ENCODE results near the gene PAFAH1B2. TPM values are rescaled to one million over a fixed set of nuclear protein-coding genes. Genes with fewer than 3 reads are reported as not detected.
"Not testable (repeated sequence)": the region's sequence is repeated elsewhere in the genome, so short reads cannot be mapped to it uniquely, and the experiment has no call there.

The PAFAH1B2 gene
- total RNA-seq, 2 experiments from 2014 or later = 48.4 to 52.1 TPM

DNA sequence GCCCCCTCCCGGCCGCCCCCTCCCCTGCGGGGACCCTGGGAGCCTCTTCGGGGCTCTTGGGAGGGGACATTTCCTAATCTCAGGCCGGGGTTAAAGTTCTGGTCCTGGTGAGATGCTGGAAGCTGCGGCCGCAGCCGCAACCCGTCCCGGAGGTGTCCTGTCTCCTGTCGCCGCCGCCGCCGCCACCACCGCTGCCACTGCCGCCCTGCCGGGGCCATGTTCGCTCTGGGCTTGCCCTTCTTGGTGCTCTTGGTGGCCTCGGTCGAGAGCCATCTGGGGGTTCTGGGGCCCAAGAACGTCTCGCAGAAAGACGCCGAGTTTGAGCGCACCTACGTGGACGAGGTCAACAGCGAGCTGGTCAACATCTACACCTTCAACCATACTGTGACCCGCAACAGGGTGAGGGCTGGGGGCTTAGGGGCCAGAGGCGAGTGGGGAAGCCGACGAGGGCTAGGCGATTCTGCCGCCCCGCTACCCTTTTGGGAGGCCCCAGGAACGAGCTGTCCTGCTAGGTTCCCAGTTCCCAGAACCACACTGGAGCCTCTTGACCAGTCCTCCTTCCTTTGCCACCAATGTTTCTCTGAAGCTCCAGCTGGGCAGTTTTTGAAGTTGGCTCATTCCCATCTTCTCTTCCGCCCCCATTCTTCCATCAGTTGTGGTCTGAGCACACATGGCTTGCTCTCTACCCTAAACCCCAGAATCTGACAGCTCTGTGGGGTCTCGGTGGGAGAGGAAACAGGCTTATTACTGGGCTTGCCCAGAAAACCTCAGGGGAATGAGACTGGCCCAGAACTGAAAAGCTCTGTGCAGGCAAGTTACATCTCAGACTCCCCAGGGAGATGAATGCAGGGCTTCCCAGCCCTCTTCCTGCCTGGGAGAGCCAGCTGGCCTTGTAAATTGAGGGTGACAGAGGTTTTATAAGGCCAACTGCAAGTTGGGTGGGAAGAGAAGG is 35.2 kb downstream of the PAFAH1B2 start:
- H3K36me3 Mint-ChIP-seq (ENCODE audit: low read depth) = peaks cover 2% of the 10 kb centered on the region
- H3K9me3 Mint-ChIP-seq = no peaks in the 10 kb centered on the region
- peak; percentile 59 for DNase-seq
- POLR2A ChIA-PET = interaction anchor here (0.5 kb wide), 1 partner anchor 33 kb away, joined by 3 read pairs; no protein-coding TSS in a partner anchor
- no peaks in the 10 kb centered on the region for H3K27me3 Mint-ChIP-seq
- CTCF ChIA-PET = interaction anchor here (0.5 to 4.5 kb wide), 13 partner anchors 9 to 343 kb away, joined by 3 to 15 read pairs (median 5); partner anchors contain the start of gene PCSK7
- peak overlapping the region; percentile 91 for H3K4me3 Mint-ChIP-seq
- H3K27ac Mint-ChIP-seq = peak overlapping the region; percentile 86
- H3K4me1 Mint-ChIP-seq = peaks cover 29% of the 10 kb centered on the region

DNA sequence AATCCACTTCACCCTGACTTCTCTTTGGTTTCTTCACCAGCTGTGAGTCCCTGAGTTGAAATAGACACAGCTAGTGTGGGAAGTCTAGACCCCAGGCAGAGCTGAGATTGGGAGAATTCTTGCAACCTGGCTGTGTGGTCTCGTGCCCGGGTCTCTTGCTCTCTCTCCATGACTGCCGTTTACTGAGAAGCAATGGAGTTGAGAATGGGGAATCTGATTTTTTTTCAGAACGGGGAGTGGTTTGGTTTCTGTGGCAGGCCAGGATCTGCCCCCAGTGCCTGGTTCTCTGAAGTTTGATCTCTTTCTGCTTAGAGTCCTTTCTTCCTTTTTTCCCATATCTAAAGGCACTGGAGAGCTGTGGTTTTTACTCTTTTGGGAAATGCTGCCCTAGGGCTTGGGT is 35.9 kb downstream of the PAFAH1B2 start:
- DNase-seq = no peak
- CTCF ChIA-PET = interaction anchor here (0.6 to 4.5 kb wide), 14 partner anchors 7 to 375 kb away, joined by 3 to 15 read pairs (median 4); partner anchors contain the start of gene PCSK7
- no peaks in the 10 kb centered on the region for H3K27me3 Mint-ChIP-seq
- no peak overlapping the region for H3K27ac Mint-ChIP-seq
- POLR2A ChIA-PET = no interaction called here
- peaks cover 2% of the 10 kb centered on the region for H3K36me3 Mint-ChIP-seq (ENCODE audit: low read depth)
- H3K4me3 Mint-ChIP-seq = peak overlapping the region; percentile 91
- no peaks in the 10 kb centered on the region for H3K9me3 Mint-ChIP-seq
- H3K4me1 Mint-ChIP-seq = peaks cover 29% of the 10 kb centered on the region

- Mint-ChIP-seq H3K27ac (peak overlapping the region; percentile 28), H3K9me3 (no peaks in the 10 kb centered on the region), H3K27me3 (no peaks in the 10 kb centered on the region), H3K4me3 (peak overlapping the region; percentile 91), H3K36me3 (ENCODE audit: low read depth) (peaks cover 2% of the 10 kb centered on the region), H3K4me1 (peaks cover 29% of the 10 kb centered on the region)
- ChIA-PET CTCF (interaction anchor here (0.8 to 4.5 kb wide), 18 partner anchors 8 to 438 kb away, joined by 3 to 15 read pairs (median 4); partner anchors contain the start of gene PAFAH1B2), POLR2A (no interaction called here)
- peak; percentile 71 for DNase-seq
Observed at GRCh38 chr11:117180661-117181585, 36.8 kb downstream of the PAFAH1B2 start.

DNA sequence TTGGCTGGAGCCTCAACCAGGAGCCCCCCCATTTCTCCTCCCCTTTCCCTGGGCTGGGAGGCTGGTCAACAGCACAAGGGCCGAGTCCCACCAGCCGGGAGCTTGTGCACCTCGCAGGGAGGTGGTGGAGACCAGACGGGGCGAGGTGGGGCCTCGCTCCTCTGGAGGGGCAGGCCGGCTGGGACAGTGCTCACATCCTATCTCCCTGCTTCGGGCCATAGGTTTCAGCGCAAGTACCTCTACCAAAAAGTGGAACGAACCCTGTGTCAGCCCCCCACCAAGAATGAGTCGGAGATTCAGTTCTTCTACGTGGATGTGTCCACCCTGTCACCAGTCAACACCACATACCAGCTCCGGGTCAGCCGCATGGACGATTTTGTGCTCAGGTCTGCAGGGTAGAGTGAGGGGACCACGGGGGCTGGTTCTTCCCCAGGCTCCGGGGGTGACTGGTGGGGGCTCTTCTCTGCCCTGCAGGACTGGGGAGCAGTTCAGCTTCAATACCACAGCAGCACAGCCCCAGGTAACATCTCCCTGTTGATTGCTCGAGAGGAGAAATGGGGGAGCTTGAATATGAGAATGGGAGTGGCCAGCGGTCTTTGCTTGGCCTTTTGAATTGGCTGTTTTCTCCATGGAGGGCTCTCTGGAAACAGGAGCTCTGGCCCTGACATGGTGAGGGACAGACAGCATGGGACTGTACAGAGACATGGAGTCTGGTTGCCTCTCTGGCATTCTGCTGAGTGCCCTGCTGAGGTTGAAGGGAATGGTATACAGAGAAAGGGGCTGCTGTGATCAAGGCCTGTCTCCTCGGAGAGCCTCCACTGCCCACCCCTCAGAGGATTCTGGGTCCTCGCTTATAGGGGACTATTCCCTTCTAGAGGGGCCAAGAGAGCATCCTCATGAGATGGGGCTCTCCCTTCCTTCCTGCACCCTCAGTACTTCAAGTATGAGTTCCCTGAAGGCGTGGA is 37.8 kb downstream of the PAFAH1B2 start:
- Mint-ChIP-seq H3K27ac (no peak overlapping the region), H3K36me3 (ENCODE audit: low read depth) (peaks cover 2% of the 10 kb centered on the region), H3K9me3 (no peaks in the 10 kb centered on the region), H3K4me3 (no peak overlapping the region), H3K4me1 (peaks cover 29% of the 10 kb centered on the region), H3K27me3 (no peaks in the 10 kb centered on the region)
- POLR2A ChIA-PET = no interaction called here
- no peak for DNase-seq
- CTCF ChIA-PET = interaction anchor here (0.8 to 4.5 kb wide), 10 partner anchors 9 to 439 kb away, joined by 3 to 15 read pairs (median 4); partner anchors contain the start of gene PAFAH1B2

DNA sequence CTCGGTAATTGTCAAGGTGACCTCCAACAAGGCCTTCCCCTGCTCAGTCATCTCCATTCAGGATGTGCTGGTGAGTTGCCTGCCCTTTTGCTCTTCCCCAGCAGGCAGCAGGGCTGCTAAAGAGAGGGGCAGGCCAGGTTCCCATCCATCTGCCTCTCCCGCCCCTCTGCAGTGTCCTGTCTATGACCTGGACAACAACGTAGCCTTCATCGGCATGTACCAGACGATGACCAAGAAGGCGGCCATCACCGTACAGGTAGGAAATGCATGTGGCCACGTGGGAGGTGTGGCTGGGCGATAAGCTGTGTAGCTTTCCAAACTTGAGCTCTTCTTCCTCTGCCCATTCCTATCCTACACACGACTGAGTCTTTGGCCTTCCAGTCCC is 38.5 kb downstream of the PAFAH1B2 start:
- no peaks in the 10 kb centered on the region for H3K9me3 Mint-ChIP-seq
- no peak overlapping the region for H3K4me3 Mint-ChIP-seq
- H3K36me3 Mint-ChIP-seq (ENCODE audit: low read depth) = peaks cover 5% of the 10 kb centered on the region
- ChIA-PET CTCF (interaction anchor here (1.3 to 4.5 kb wide), 4 partner anchors 10 to 20 kb away, joined by 3 to 15 read pairs (median 9); no protein-coding TSS in a partner anchor), POLR2A (no interaction called here)
- H3K27ac Mint-ChIP-seq = no peak overlapping the region
- H3K27me3 Mint-ChIP-seq = no peaks in the 10 kb centered on the region
- DNase-seq = no peak
- peaks cover 29% of the 10 kb centered on the region for H3K4me1 Mint-ChIP-seq

DNA sequence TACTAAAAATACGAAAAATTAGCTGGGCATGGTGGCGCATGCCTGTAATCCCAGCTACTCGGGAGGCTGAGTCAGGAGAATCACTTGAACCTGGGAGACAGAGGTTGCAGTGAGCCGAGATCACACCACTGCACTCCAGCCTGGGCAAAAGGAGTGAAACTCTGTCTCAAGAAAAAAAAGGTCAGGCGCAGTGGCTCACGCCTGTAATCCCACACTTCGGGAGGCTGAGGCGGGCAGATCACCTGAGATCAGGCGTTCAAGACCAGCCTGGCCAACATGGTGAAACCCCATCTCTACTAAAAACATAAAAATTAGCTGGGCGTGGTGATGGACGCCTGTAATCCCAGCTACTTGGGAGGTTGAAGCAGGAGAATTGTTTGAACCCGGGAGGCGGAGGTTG is 39.1 kb downstream of the PAFAH1B2 start:
- DNase-seq; H3K27ac Mint-ChIP-seq; H3K36me3 Mint-ChIP-seq (ENCODE audit: low read depth); H3K4me3 Mint-ChIP-seq; POLR2A ChIA-PET; H3K9me3 Mint-ChIP-seq; H3K27me3 Mint-ChIP-seq: not testable (repeated sequence)
- CTCF ChIA-PET = interaction anchor here (1.3 to 4.2 kb wide), 2 partner anchors 11 to 20 kb away, joined by 3 to 15 read pairs; no protein-coding TSS in a partner anchor
- H3K4me1 Mint-ChIP-seq = peaks cover 23% of the 10 kb centered on the region

DNA sequence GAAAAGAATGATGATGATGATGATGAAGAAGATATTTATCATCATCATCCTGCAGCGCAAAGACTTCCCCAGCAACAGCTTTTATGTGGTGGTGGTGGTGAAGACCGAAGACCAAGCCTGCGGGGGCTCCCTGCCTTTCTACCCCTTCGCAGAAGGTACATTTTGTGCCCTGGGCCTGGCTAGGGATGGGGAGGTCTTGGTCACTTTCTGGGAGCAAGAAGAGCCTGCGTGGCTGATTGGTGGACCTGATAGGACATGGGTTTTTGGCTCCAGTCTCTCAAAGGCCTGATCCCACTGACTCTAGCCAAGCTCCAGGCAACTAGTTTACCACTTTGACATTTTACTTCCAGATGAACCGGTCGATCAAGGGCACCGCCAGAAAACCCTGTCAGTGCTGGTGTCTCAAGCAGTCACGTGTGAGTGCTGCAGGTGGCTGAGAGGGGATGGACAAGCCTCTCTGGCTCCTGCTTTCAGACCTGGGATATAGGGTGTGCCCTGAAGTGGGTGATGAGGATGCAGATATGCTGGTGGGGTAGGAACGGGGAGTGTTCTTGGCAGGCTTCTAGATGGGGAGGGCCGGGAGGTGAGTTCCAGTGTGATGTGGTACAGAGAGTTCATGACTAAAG is 39.8 kb downstream of the PAFAH1B2 start:
- ChIA-PET CTCF (no interaction called here), POLR2A (no interaction called here)
- H3K9me3 Mint-ChIP-seq = no peaks in the 10 kb centered on the region
- H3K4me1 Mint-ChIP-seq = peaks cover 19% of the 10 kb centered on the region
- H3K4me3 Mint-ChIP-seq = no peak overlapping the region
- no peak overlapping the region for H3K27ac Mint-ChIP-seq
- DNase-seq = no peak
- no peaks in the 10 kb centered on the region for H3K27me3 Mint-ChIP-seq
- H3K36me3 Mint-ChIP-seq (ENCODE audit: low read depth) = peaks cover 5% of the 10 kb centered on the region

DNA sequence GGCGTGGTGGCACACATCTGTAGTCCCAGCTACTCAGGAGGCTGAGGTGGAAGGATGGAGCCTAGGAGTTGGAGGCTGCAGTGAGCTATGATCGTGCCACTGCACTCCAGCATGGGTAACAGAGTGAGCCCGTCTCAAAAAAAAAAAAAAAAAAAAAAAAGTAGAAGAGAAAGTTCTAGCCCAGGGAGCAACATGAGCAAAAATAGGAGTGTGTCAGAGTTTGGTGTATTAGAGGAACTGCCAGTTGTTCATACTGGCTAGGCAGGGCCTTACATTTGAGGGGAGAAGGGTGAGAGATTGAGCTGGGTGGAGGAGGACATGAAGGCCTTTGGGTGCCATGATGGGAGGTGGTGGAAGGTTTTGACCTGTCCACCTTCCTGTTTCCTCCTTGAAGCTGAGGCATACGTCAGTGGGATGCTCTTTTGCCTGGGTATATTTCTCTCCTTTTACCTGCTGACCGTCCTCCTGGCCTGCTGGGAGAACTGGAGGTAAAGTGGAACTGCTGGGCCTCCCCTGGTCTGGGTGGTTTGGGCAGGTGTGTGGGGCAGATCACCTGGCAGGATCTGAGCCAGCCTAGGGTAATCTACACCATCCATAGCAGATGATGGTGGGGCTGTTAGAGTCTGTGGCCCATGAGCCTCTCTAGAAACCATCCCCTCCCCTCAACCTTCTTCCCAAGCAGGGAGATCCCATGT is 41.8 kb downstream of the PAFAH1B2 start:
- no peak for DNase-seq
- ChIA-PET CTCF (interaction anchor here (1.1 to 1.3 kb wide), 2 partner anchors 10 to 46 kb away, joined by 3 read pairs; partner anchors contain the start of gene PCSK7), POLR2A (no interaction called here)
- peaks cover 5% of the 10 kb centered on the region for H3K36me3 Mint-ChIP-seq (ENCODE audit: low read depth)
- H3K9me3 Mint-ChIP-seq = no peaks in the 10 kb centered on the region
- no peak overlapping the region for H3K4me3 Mint-ChIP-seq
- peaks cover 5% of the 10 kb centered on the region for H3K4me1 Mint-ChIP-seq
- no peaks in the 10 kb centered on the region for H3K27me3 Mint-ChIP-seq
- peak overlapping the region; percentile 7 for H3K27ac Mint-ChIP-seq

DNA sequence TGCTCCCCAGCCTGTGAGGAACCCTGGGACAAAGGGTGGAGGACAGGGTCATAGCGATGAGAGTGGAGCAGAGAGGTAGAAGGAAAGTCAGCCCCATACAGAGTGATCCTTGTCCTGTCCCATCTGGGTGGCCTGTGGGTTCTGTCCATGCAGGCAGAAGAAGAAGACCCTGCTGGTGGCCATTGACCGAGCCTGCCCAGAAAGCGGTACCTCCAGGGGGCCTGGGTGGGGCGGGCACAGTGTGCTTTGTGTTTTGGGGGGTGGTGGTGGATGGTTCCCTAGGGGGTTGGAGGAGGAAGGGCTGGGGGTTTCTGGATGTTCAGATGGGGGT is 42.3 kb downstream of the PAFAH1B2 start:
- Mint-ChIP-seq H3K4me1 (no peaks in the 10 kb centered on the region), H3K36me3 (ENCODE audit: low read depth) (peaks cover 5% of the 10 kb centered on the region), H3K9me3 (no peaks in the 10 kb centered on the region), H3K27me3 (no peaks in the 10 kb centered on the region), H3K27ac (no peak overlapping the region), H3K4me3 (no peak overlapping the region)
- ChIA-PET CTCF (interaction anchor here (1.0 kb wide), 1 partner anchor 40 kb away, joined by 3 read pairs; no protein-coding TSS in a partner anchor), POLR2A (no interaction called here)
- no peak for DNase-seq

DNA sequence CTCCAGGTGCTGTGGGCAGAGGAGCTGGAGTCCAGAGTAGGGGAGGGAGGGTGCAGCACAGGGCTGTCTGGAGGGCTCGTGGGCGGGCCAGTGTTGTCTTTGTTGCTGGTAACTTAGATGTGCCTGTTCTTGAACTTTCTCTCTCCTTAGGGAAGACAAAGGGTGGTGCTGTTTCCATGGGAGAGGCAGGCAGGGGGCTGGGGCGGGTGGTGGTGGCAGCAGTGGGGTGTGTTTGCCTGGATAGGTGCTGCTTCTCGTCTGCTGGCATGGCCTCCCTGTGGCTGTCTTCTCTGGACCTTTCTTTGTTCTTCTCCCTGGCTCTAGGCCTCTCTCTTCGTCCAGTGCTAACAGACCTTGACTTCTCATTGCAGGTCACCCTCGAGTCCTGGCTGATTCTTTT is 42.9 kb downstream of the PAFAH1B2 start:
- Mint-ChIP-seq H3K4me1 (no peaks in the 10 kb centered on the region), H3K4me3 (no peak overlapping the region), H3K9me3 (no peaks in the 10 kb centered on the region), H3K27ac (no peak overlapping the region), H3K27me3 (no peaks in the 10 kb centered on the region), H3K36me3 (ENCODE audit: low read depth) (peaks cover 5% of the 10 kb centered on the region)
- DNase-seq = no peak
- ChIA-PET POLR2A (no interaction called here), CTCF (interaction anchor here (1.0 kb wide), 1 partner anchor 39 kb away, joined by 3 read pairs; no protein-coding TSS in a partner anchor)

- ChIA-PET POLR2A (no interaction called here), CTCF (interaction anchor here (1.0 kb wide), 1 partner anchor 39 kb away, joined by 3 read pairs; no protein-coding TSS in a partner anchor)
- no peak for DNase-seq
- Mint-ChIP-seq H3K9me3 (no peaks in the 10 kb centered on the region), H3K4me3 (no peak overlapping the region), H3K27ac (no peak overlapping the region), H3K4me1 (no peaks in the 10 kb centered on the region), H3K27me3 (no peaks in the 10 kb centered on the region), H3K36me3 (ENCODE audit: low read depth) (peaks cover 5% of the 10 kb centered on the region)
Observed at GRCh38 chr11:117187428-117187798, 43.3 kb downstream of the PAFAH1B2 start.
